ENCODE measurements around the gene PTPDC1. TPM values are rescaled to one million over a fixed set of nuclear protein-coding genes. Genes with fewer than 3 reads are reported as not detected.

Gene PTPDC1
- total and polyA plus RNA-seq, 8 donors: 2.4 to 5.6 (median 4.2) TPM

DNA sequence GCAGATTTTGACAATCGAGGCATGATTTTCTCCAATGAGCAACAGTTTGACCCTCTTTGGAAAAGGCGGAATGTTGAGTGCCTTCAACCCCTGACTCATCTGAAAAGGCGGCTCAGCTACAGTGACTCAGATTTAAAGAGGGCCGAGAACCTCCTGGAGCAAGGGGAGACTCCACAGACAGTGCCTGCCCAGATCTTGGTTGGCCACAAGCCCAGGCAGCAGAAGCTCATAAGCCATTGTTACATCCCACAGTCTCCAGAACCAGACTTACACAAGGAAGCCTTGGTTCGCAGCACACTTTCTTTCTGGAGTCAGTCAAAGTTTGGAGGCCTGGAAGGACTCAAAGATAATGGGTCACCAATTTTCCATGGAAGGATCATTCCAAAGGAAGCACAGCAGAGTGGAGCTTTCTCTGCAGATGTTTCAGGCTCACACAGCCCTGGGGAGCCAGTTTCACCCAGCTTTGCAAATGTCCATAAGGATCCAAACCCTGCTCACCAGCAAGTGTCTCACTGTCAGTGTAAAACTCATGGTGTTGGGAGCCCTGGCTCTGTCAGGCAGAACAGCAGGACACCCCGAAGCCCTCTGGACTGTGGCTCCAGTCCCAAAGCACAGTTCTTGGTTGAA, 13.6 kb downstream of the PTPDC1 start:
- Histone ChIP-seq H3K36me3 (no peaks in the 10 kb centered on the region), H3K27me3 (no peaks in the 10 kb centered on the region), H3K4me3 (no peak overlapping the region), H3K9me3 (no peaks in the 10 kb centered on the region), H3K4me1 (no peaks in the 10 kb centered on the region), H3K27ac (no peak overlapping the region)
- ATAC-seq (peak in 2 of 4 donors; percentile 22 to 66), DNase-seq (no peak), FAIRE-seq (no peak)
- 87 to 94% methylated on average over 6 of the region's 6 CpGs for WGBS, 2 donors
- TF ChIP-seq, protein P1, sequence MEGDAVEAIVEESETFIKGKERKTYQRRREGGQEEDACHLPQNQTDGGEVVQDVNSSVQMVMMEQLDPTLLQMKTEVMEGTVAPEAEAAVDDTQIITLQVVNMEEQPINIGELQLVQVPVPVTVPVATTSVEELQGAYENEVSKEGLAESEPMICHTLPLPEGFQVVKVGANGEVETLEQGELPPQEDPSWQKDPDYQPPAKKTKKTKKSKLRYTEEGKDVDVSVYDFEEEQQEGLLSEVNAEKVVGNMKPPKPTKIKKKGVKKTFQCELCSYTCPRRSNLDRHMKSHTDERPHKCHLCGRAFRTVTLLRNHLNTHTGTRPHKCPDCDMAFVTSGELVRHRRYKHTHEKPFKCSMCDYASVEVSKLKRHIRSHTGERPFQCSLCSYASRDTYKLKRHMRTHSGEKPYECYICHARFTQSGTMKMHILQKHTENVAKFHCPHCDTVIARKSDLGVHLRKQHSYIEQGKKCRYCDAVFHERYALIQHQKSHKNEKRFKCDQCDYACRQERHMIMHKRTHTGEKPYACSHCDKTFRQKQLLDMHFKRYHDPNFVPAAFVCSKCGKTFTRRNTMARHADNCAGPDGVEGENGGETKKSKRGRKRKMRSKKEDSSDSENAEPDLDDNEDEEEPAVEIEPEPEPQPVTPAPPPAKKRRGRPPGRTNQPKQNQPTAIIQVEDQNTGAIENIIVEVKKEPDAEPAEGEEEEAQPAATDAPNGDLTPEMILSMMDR (IDR thresholded peaks at IDR 0.05): no peak
- intact Hi-C loops (cut with DNase I): no loop called here

DNA sequence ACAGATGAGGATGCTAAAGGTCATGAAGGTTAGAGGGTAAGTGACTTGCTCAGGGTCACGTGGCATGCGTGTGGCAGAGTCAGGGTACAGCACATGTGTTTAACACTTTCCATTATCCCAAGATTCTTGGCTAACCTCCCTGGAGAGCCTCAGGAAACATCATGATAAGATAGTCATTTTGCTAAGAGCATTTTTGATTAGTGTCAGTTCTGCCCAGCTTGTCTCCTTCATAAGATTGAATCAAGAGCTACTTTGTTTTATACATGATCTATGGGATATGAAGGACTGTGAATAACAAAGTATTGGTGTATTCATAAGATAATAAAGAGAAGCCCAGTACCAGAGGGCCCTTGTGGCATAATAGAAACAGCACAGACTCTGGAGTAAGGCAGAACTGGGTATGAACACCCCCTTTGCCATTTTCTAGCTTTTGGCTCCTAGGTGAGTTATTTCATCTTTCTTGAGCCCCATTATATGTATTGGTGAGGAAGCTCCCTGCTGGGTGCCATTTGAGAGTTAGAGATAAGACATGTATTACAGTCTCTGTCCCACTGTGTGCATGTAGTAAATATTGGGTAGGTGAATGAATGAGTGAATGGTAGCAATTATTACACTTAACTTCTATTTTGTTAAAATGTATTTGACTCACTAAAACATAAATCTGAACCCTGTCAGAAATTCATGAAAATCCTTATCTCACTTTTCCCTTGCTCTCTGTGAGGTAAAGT, 16.1 kb downstream of the PTPDC1 start:
- Histone ChIP-seq H3K27ac (no peak overlapping the region), H3K9me3 (no peaks in the 10 kb centered on the region), H3K27me3 (no peaks in the 10 kb centered on the region), H3K4me1 (no peaks in the 10 kb centered on the region), H3K4me3 (no peak overlapping the region), H3K36me3 (no peaks in the 10 kb centered on the region)
- TF ChIP-seq, protein P1 (IDR thresholded peaks at IDR 0.05): no peak
- DNase-seq (no peak), ATAC-seq (no peak), FAIRE-seq (no peak)
- 90 to 91% methylated on average over 2 of the region's 2 CpGs for WGBS, 2 donors
- intact Hi-C loops (cut with DNase I): no loop called here

DNA sequence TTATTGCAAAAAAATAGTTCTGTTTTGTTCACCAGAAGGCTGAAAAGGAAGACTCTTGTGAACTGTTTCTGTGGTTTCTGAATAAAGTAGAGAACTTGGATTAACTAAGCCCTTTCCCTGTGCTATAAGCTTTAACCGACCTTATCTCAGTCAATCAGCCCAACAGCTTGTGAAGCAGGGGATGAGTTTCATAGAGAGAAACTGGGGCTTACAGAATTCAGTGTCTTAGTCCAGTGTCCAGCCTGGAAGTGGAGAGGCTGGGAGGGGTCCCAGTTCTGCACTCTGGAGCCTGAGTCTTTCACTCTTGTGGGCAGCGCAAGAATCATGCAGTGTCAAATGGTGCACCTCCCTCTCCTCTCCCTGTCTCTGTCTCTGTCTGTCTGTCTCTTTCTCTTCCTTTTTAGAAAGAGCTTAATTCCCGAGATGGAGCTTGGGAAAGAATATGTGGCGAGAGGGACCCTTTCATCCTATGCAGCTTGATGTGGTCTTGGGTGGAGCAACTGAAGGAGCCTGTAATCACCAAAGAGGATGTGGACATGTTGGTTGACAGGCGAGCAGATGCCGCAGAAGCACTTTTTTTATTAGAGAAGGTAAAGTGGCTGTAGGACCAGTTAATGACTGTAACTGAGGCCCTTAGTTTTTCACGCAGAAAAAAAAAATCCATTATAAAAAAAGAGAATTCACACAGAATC, 17.0 kb downstream of the PTPDC1 start:
- H3K27me3 ChIP-seq: no peaks in the 10 kb centered on the region
- WGBS, 2 donors: 92 to 94% methylated on average over 7 of the region's 7 CpGs
- no peaks in the 10 kb centered on the region for H3K9me3 ChIP-seq
- no peaks in the 10 kb centered on the region for H3K36me3 ChIP-seq
- ATAC-seq (no peak), FAIRE-seq (no peak), DNase-seq (no peak)
- no peak overlapping the region for H3K4me3 ChIP-seq
- no peak overlapping the region for H3K27ac ChIP-seq
- intact Hi-C loops (cut with DNase I): no loop called here
- H3K4me1 ChIP-seq: no peaks in the 10 kb centered on the region
- TF ChIP-seq, protein P1 (IDR thresholded peaks at IDR 0.05): no peak

DNA sequence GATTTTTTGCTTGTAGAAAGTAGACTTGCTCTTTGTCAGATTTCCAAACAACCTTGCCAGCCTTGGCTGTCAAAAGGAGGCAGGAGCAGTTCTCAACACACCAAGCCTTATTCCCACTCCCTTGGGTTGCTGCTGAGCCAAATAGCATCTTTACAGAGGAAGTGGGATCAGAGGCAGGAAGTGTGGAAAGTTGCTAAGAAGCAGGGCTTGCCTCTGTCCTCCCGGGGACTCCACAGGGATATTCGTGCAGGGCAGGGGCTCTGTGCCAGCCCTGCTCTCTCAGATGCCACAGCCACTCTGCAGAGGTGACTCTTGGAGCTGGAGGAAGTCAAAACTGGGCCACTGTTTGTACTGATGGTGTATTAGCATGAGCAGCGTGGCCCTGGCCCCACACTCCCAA, 24.3 kb downstream of the PTPDC1 start:
- 69 to 70% methylated on average over 3 of the region's 3 CpGs for WGBS, 2 donors
- H3K36me3 ChIP-seq: no peaks in the 10 kb centered on the region
- ATAC-seq (no peak), FAIRE-seq (no peak), DNase-seq (no peak)
- H3K4me1 ChIP-seq: no peaks in the 10 kb centered on the region
- H3K4me3 ChIP-seq: no peak overlapping the region
- H3K27ac ChIP-seq: no peak overlapping the region
- no peaks in the 10 kb centered on the region for H3K9me3 ChIP-seq
- TF ChIP-seq, protein P1 (IDR thresholded peaks at IDR 0.05): no peak
- intact Hi-C loops (cut with DNase I): no loop called here
- no peaks in the 10 kb centered on the region for H3K27me3 ChIP-seq

Data from pancreas (tissue), 10 donors.